T-helper 1 cell treated with Interleukin-12 subunit alpha and Interleukin-12 subunit beta and Interleukin-4 antibody, amounts not matched to agents 30 ng/mL and 1 ng/mL, for 36 hours (primary cell): ENCODE measurements around the gene MPPED2. TPM values are rescaled to one million over a fixed set of nuclear protein-coding genes. Genes with fewer than 3 reads are reported as not detected.

Experiments used
- intact Hi-C: fragments of 100-400 bp; cut with micrococcal nuclease; formaldehyde crosslinking; loops from one replicate; pipeline ENCODE4 v1.15.1; 2024
- total RNA-seq: library from RNA; stranded (reverse); gene quantifications from 2 replicates; pipeline ENCODE4 v1.2.3, GENCODE V29; 2022

The MPPED2 gene
- total RNA-seq, 1 donor from 2014 or later: not detected

GRCh38 chr11:30488304-30488998 is 97.7 kb downstream of the MPPED2 start:
- intact Hi-C loops: no loop called here

- intact Hi-C loops: no loop called here
Measured at GRCh38 chr11:30487200-30487898, 98.8 kb downstream of the MPPED2 start.

DNA sequence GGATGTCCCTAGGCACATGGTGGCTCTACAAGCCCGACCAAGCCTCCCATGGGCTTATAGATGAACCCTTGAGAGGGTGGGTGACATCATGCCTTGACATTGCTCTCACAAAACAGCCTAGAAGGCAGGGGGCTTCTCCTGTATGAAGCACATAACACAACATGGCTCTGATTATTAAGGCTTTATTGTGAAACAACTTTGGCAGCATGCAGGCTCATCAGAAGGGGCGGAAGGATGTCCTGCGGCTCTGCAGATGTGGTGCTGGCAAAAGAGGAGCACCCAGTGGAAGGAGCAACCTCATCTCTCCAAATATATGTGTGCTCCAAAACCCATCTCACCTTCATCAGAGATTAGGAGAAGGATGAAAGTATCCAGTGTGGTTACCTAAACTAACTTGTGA is 100.4 kb downstream of the MPPED2 start:
- intact Hi-C loops: no loop called here

DNA sequence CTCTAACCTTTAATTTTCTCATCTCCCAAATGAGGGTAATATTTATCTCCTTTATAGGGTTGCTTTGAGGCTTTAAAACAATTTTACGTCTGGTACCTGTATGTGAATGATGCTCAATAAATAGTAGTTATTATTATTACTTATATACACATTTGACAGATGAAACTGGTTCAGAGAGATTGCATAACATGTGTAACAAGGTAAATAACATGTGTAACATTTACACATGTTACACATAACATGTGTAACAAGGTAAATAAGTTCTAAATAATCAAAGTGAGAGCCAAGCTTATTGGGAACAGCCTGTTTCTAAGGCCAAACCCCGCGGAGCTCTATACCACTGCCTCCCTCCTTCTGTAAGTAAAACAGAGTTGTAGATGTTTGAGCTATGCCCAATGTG is 100.9 kb downstream of the MPPED2 start:
- intact Hi-C loops: no loop called here

GRCh38 chr11:30483056-30483455 is 103.1 kb downstream of the MPPED2 start:
- intact Hi-C loops: no loop called here

DNA sequence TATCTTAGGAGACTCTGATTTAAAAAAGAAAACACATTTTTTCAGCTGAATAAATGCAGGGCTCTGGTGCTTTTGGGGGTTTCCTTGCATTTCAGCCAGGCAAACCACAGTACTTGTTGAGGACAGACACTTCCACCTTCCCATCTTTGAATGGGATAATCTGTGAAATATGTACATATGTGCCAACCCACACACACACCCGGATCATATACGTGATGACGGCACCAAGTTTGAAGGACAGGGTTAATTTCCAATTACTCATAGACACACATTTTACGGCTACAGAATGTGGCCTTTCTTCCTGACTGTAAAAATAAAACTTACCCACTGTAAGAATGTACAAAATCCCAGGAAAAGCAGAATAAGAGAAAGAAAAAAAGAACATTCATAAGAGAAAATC is 104.4 kb downstream of the MPPED2 start:
- intact Hi-C loops: no loop called here

GRCh38 chr11:30481330-30481729 is 104.8 kb downstream of the MPPED2 start:
- intact Hi-C loops: no loop called here

GRCh38 chr11:30479899-30480298 is 106.3 kb downstream of the MPPED2 start:
- intact Hi-C loops: no loop called here

- intact Hi-C loops: no loop called here
Measured at GRCh38 chr11:30478923-30479322, 107.2 kb downstream of the MPPED2 start.

DNA sequence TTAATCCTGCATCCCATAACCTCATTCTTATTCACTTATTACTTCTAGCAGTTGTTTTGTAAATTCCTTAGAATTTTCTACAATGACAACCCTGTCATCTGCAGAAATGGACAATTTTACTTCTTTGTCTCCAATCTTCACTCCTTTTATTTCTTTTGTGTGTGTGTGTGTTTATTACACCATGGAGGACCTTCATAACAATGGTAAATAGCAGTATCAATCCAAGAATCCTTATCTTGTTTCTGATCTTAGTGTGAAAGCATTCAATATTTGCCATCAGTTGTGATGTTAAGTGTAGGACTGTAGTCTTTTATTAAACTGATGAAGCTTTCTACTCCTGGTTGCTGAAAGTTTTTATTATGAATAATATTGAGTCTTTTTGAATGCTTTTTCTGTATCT is 109.1 kb downstream of the MPPED2 start:
- intact Hi-C loops: no loop called here

GRCh38 chr11:30474151-30474954 is 111.8 kb downstream of the MPPED2 start:
- intact Hi-C loops: no loop called here

DNA sequence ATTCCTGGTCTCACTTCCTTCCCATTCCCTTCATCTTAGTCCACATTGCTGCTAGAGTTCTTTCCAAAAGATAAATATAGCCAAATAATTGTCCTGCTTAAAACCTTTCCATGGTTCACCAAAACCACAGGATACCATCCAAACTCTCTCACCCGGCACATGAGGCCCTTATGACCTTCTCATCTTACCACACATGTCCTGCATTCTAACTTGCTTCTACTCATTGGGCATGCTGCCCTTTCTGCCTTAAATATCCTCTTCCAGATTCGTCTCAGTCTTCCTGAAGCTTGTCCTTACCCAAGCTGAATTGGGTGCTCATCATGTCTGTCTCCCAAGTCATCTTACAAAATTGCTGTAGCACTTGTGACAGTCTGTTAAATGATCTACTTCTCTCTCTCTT is 114.9 kb downstream of the MPPED2 start:
- intact Hi-C loops: no loop called here

DNA sequence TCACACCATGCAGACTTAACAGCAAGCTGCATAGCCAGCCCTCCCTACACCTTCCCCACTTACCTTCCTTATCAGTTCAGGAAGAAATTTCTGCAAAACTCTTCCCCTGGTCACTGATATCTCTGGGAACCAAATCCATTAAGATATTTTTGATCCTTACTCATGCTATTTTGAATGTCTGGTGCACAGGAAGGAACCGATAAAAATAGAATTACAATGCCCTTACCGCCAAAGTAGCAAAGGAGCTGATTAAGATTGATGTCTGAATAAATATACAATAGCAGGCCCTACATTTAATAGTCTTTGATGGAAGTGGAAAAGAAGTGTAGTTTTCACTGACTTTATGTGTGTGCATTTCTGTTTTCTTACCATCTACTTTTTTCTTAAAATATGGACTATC is 117.3 kb downstream of the MPPED2 start:
- intact Hi-C loops: no loop called here

GRCh38 chr11:30467176-30467575 is 119.0 kb downstream of the MPPED2 start:
- intact Hi-C loops: no loop called here

- intact Hi-C loops: no loop called here
Measured at GRCh38 chr11:30465623-30466022, 120.5 kb downstream of the MPPED2 start.

DNA sequence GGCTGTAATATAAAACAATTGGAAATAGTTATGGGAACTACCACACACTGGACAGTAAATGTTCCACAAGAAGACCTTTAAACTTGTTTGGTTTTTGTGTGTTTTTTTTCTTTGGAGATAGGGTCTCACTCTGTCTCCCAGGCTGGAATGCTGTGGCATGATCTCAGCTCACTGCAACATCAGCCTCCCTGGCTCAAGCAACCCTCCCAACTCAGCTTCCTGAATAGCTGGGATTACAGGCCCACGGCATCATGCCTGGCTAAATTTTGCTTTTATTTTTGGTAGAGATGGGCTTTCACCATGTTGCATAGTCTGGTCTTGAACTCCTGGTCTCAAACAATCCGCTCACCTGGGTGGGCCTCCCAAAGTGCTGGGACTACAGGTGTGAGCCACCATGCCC is 121.0 kb downstream of the MPPED2 start:
- intact Hi-C loops: no loop called here

DNA sequence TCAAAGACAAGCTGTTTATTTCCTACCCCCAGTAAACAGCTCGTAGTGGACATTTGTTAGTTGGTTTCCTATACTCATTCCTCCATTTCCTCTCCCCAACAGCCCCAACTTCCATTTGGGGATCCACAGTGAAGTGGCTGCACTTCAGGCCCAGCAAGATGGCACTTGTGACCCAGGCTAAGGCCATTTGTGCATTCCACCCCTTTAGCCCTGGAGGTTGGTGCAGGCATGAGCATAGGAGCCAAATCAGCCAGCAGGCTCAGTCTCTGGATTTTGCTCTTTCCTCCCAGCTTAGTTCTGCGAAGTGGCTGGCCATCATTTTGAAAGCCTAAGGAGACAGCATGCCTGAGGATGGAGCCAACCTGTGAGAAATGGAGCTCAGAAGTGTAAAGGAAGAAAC is 122.9 kb downstream of the MPPED2 start:
- intact Hi-C loops: no loop called here

DNA sequence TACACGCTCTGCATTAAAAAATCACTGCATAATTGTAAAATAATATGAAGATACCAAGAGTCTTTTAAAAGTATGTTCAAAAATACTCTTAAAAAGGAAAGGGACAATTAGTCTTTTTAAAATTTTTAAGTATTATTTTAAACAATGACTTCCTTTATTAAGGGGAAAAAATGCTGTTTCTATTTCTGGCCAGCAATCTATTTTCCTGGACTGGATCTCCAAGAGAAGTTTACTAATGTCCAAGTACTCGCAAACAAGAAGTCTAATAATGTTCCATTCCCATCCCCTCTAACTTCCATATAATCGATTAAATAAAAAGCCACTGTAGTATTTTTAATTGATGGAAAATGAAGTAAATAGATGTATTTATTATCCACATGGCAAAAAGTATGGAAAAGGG is 123.7 kb downstream of the MPPED2 start:
- intact Hi-C loops: no loop called here

GRCh38 chr11:30459821-30460220 is 126.3 kb downstream of the MPPED2 start:
- intact Hi-C loops: no loop called here

GRCh38 chr11:30459306-30459705 is 126.8 kb downstream of the MPPED2 start:
- intact Hi-C loops: no loop called here

GRCh38 chr11:30458541-30458940 is 127.6 kb downstream of the MPPED2 start:
- intact Hi-C loops: no loop called here

DNA sequence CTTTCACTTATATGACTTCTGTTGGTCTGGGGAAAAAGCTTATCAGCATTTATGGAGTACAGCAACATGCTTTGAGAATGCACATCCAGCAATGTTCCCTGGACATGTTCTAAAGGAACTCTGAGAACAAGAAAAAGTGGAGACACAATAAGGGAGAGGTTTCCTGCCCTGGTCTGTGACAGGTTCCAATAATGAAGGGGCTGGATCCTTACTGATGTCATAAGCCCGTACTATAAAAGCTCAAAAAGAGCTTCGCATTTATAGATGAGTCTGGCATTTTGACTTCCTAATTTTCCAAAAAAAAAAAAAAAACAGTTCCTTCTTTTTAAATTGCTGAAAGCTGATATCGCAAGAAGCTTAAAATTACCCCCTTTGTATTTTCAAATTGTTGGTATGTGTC is 129.1 kb downstream of the MPPED2 start:
- intact Hi-C loops: no loop called here
